ENCODE data around the gene GABARAPL1. TPM values are rescaled to one million over a fixed set of nuclear protein-coding genes. Genes with fewer than 3 reads are reported as not detected.
A peak's percentile ranks its signal among the peaks of the same experiment; 100 is the strongest.

GABARAPL1 gene
- total and polyA plus RNA-seq, 4 donors: 44.0 to 88.5 (median 75.0) TPM

GRCh38 chr12:10241290-10241689, 28.6 kb downstream of the GABARAPL1 start:
- Histone ChIP-seq H3K36me3 (ENCODE audit: control insufficient read depth in 4 of 4, insufficient read depth in 4 of 4, low read length in 4 of 4) (no peaks in the 10 kb centered on the region), H3K9ac (ENCODE audit: insufficient read depth in 1 of 2, low read length in 2 of 2) (no peak overlapping the region), H3K4me1 (ENCODE audit: control insufficient read depth in 5 of 5, insufficient read depth in 5 of 5, low read length in 5 of 5) (peaks cover 0 to 13% (median 0%) of the 10 kb centered on the region in 5 donors), H3K27me3 (ENCODE audit: control insufficient read depth in 3 of 3, insufficient read depth in 3 of 3, low read length in 2 of 3) (no peaks in the 10 kb centered on the region), H3K4me3 (no peak overlapping the region), H3K9me3 (ENCODE audit: control insufficient read depth in 4 of 4, insufficient read depth in 3 of 4, low read length in 3 of 4) (no peaks in the 10 kb centered on the region), H3K27ac (ENCODE audit: low read depth in 1 of 2, low read length in 1 of 2) (no peak overlapping the region)
- ATAC-seq (ENCODE audit: insufficient read depth, low FRiP score) (no peak), DNase-seq (no peak)
- TF ChIP-seq CTCF (IDR thresholded peaks at IDR 0.05; ENCODE audit: control extremely low read depth, extremely low read depth): no peak
- WGBS, 2 donors: 54 to 57% methylated on average over 3 of the region's 3 CpGs

GRCh38 chr12:10241727-10242126, 29.1 kb downstream of the GABARAPL1 start:
- peaks cover 0 to 13% (median 0%) of the 10 kb centered on the region in 5 donors for H3K4me1 ChIP-seq (ENCODE audit: control insufficient read depth in 5 of 5, insufficient read depth in 5 of 5, low read length in 5 of 5)
- H3K4me3 ChIP-seq: no peak overlapping the region
- H3K9me3 ChIP-seq (ENCODE audit: control insufficient read depth in 4 of 4, insufficient read depth in 3 of 4, low read length in 3 of 4): no peaks in the 10 kb centered on the region
- H3K36me3 ChIP-seq (ENCODE audit: control insufficient read depth in 4 of 4, insufficient read depth in 4 of 4, low read length in 4 of 4): no peaks in the 10 kb centered on the region
- H3K27ac ChIP-seq (ENCODE audit: low read depth in 1 of 2, low read length in 1 of 2): no peak overlapping the region
- no peak overlapping the region for H3K9ac ChIP-seq (ENCODE audit: insufficient read depth in 1 of 2, low read length in 2 of 2)
- H3K27me3 ChIP-seq (ENCODE audit: control insufficient read depth in 3 of 3, insufficient read depth in 3 of 3, low read length in 2 of 3): no peaks in the 10 kb centered on the region
- whole genome bisulfite sequencing, 2 donors: 44 to 65% methylated on average over 2 of the region's 2 CpGs
- TF ChIP-seq CTCF (IDR thresholded peaks at IDR 0.05; ENCODE audit: control extremely low read depth, extremely low read depth): no peak
- DNase-seq: peak in 2 of 3 donors; percentile 22 to 47
- ATAC-seq (ENCODE audit: insufficient read depth, low FRiP score): no peak

GRCh38 chr12:10242539-10242938, 29.9 kb downstream of the GABARAPL1 start:
- Histone ChIP-seq H3K27ac (ENCODE audit: low read depth in 1 of 2, low read length in 1 of 2) (no peak overlapping the region), H3K9ac (ENCODE audit: insufficient read depth in 1 of 2, low read length in 2 of 2) (no peak overlapping the region), H3K4me1 (ENCODE audit: control insufficient read depth in 5 of 5, insufficient read depth in 5 of 5, low read length in 5 of 5) (peaks cover 0 to 13% (median 0%) of the 10 kb centered on the region in 5 donors), H3K9me3 (ENCODE audit: control insufficient read depth in 4 of 4, insufficient read depth in 3 of 4, low read length in 3 of 4) (no peaks in the 10 kb centered on the region), H3K36me3 (ENCODE audit: control insufficient read depth in 4 of 4, insufficient read depth in 4 of 4, low read length in 4 of 4) (no peaks in the 10 kb centered on the region), H3K4me3 (no peak overlapping the region), H3K27me3 (ENCODE audit: control insufficient read depth in 3 of 3, insufficient read depth in 3 of 3, low read length in 2 of 3) (no peaks in the 10 kb centered on the region)
- WGBS, 2 donors: 85 to 92% methylated on average over 1 of the region's 1 CpG
- no peak for TF ChIP-seq CTCF (IDR thresholded peaks at IDR 0.05; ENCODE audit: control extremely low read depth, extremely low read depth)
- ATAC-seq (ENCODE audit: insufficient read depth, low FRiP score) (no peak), DNase-seq (no peak)
